ENCODE data around the gene PALD1.

The PALD1 gene

DNA sequence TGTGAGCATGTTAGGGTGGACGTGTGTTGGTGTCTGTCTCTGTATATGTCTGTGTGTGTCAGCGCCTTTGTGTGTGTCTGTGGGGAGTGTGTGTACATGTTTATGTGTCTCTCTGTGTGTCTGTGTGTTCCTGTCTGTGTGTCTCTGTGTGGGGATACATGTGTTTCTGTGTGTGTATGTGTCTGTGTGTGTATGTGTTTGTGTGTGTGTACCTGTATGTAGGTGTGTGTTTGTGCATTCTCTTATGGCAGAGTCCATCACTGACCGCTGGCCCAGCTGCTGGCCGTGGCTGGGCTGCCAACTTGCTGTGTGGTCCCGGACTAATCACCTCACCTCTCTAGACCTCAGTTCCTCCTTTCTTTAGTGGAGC is 54.6 kb downstream of the PALD1 start:
- DNase-seq (ENCODE audit: insufficient read length, low spot score) (no peak), FAIRE-seq (peak; percentile 49)

- FAIRE-seq (no peak), DNase-seq (ENCODE audit: insufficient read length, low spot score) (no peak)
These were observed 55.7 kb downstream of the PALD1 start for GRCh38 chr10:70534281-70534680.

- FAIRE-seq (no peak), DNase-seq (ENCODE audit: insufficient read length, low spot score) (no peak)
These were observed 56.4 kb downstream of the PALD1 start for GRCh38 chr10:70535001-70535400.

DNA sequence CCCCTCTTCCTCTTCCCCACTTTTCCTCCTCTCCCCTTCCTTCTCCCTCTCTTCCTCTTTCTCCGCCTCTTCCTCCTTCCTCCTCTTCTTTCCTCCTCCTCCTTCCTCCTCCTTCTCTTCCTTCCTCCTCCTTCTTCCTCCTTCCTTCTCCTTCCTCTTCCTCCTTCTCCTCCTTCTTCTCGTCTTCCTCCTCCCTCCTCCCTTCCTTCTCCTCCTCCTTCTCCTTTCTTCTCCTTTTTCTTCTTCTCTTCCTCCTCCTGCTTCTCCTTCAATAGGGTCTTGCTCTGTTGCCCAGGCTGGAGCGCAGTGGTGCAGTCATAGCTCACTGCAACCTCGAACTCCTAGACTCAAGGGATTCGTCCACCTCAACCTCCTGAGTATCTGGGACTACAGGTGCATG is 56.9 kb downstream of the PALD1 start:
- DNase-seq (ENCODE audit: insufficient read length, low spot score) (no peak), FAIRE-seq (no peak)

DNA sequence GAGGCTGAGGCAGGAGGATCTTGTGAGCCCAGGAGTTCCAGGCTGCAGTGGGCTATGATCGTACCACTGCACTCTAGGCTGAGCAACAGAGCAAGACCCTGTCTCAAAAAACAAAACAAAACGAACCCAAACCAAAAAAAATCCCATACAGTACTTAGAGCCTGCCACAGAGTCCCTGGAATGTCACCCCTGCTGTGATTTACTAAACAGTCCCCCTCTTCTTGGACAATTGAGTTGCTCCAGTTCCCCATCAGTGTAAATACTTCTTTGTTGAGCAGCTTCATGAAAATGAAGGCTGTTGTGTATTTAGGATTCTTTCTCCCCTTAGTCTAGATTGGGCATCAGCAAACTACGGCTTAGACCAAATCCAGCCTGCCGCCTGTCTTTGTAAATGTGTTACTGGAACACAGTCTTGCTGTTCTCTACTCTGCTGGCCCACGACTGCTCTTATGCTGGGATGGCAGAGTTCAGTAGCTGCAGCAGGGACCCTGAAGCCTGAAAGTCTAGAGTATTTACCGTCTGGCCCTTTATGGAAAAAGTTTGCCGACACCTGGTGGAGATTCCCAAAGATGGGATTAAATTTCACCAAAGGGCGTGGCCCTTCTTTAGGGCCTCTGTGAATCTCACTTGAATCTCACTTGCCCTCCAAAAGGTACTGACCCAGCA is 57.8 kb downstream of the PALD1 start:
- FAIRE-seq (no peak), DNase-seq (ENCODE audit: insufficient read length, low spot score) (no peak)

GRCh38 chr10:70537398-70538194 is 59.0 kb downstream of the PALD1 start:
- FAIRE-seq, result peak; percentile 23
- DNase-seq (ENCODE audit: insufficient read length, low spot score), result no peak

DNA sequence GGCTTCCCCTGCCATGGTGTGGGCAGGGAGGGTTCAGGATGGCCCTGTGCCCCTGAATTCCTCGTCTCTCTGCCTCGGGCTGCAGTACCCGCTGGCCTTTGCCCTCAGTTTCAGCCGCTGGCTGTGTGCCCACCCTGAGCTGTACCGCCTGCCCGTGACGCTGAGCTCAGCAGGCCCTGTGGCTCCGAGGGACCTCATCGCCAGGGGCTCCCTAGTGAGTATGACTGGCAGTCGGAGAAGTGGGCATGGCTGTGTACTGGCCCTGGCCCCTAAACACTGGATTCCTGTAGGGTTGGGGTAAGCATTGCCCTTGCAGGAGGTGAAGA is 59.6 kb downstream of the PALD1 start:
- FAIRE-seq (no peak), DNase-seq (ENCODE audit: insufficient read length, low spot score) (no peak)

DNA sequence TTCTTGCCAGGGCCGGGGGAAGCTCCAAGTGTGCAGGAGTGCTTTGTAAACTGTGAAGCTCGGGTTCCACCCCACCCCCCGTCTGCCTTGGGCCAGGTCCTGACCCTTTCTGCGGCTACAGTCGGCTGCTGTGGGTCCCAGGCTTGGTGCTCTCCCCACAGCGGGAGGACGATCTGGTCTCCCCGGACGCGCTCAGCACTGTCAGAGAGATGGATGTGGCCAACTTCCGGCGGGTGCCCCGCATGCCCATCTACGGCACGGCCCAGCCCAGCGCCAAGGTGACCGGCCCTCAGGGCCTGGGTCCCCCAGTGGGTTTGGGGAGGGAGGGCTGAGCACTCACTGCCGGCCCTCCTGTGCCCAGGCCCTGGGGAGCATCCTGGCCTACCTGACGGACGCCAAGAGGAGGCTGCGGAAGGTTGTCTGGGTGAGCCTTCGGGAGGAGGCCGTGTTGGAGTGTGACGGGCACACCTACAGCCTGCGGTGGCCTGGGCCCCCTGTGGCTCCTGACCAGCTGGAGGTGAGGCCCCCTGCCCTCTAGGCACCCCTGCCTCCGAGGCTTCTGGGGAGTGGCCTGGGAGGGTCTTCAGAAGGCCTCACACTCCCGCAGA is 60.3 kb downstream of the PALD1 start:
- FAIRE-seq (no peak), DNase-seq (ENCODE audit: insufficient read length, low spot score) (no peak)

GRCh38 chr10:70539471-70539870 is 60.9 kb downstream of the PALD1 start:
- FAIRE-seq (no peak), DNase-seq (ENCODE audit: insufficient read length, low spot score) (no peak)

GRCh38 chr10:70540089-70540788 is 61.7 kb downstream of the PALD1 start:
- FAIRE-seq (peak; percentile 69), DNase-seq (ENCODE audit: insufficient read length, low spot score) (peak; percentile 34)

GRCh38 chr10:70540789-70541360 is 62.3 kb downstream of the PALD1 start:
- DNase-seq (ENCODE audit: insufficient read length, low spot score) (no peak), FAIRE-seq (no peak)

GRCh38 chr10:70541736-70542564 is 63.4 kb downstream of the PALD1 start:
- no peak for FAIRE-seq
- no peak for DNase-seq (ENCODE audit: insufficient read length, low spot score)

DNA sequence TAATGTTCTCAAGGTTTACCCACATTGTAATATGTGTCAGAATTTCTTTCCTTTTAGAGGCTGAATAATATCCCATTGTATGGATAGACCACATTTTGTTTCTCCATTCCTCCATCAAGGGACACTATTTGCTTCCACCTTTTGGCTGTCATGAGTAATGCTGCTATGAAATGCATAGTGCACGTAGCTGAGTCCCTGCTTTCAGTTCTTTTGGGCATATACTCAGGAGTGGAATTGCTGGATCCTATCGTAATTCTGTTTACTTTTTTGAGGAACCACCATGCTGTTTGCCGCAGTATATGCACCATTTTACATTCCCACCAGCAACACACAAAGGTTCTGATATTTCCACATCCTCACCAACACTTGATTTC is 64.0 kb downstream of the PALD1 start:
- FAIRE-seq (no peak), DNase-seq (ENCODE audit: insufficient read length, low spot score) (no peak)

DNA sequence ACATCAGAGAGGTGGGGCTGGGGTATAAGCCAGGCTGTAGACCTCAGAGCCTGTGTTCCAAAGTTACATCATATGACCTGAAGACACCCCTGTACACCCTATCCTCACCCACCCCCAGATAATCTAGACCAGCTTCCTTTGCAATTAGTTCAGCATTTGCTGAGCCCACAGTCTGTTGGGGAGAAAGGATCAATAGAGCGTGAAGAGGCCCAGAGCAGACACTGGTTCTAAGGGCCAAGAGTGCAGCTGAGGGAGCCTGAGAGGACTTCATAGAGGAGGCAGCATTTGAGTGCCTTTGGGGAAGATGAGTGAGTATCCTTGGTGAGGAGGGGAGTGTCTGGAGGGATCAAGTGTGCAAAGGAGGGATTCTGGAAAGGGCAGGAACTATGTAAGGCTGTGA is 65.3 kb downstream of the PALD1 start:
- FAIRE-seq (no peak), DNase-seq (ENCODE audit: insufficient read length, low spot score) (no peak)

GRCh38 chr10:70544431-70545340 is 66.1 kb downstream of the PALD1 start:
- FAIRE-seq (no peak), DNase-seq (ENCODE audit: insufficient read length, low spot score) (no peak)

DNA sequence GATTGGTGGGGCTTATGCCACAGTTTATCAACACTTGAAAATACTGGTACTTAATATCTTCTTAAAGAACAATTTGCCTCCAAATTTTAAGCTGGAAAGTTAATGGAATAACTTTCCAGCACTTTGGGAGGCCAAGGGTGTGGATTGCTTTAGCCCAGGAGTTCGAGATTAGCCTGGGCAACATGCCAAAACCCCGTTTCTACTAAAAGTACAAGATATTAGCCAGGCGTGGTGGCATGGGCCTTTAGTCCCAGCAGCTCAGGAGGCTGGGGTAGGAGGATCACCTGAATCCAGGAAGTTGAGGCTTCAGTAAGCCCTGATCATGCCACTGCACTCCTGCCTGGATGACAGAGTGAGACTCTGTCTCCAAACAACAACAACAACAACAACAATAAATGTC is 68.0 kb downstream of the PALD1 start:
- FAIRE-seq (no peak), DNase-seq (ENCODE audit: insufficient read length, low spot score) (no peak)

- FAIRE-seq (no peak), DNase-seq (ENCODE audit: insufficient read length, low spot score) (no peak)
These were observed 70.9 kb downstream of the PALD1 start for GRCh38 chr10:70549351-70549961.

- DNase-seq (ENCODE audit: insufficient read length, low spot score) (peak; percentile 76), FAIRE-seq (no peak)
These were observed 71.4 kb downstream of the PALD1 start for GRCh38 chr10:70549962-70550458.

- no peak for FAIRE-seq
- no peak for DNase-seq (ENCODE audit: insufficient read length, low spot score)
These were observed 71.9 kb downstream of the PALD1 start for GRCh38 chr10:70550459-70550858.

Data from HTR-8/SVneo (cell line).